Measurements from ENCODE around the gene KIAA1549.

KIAA1549 gene

DNA sequence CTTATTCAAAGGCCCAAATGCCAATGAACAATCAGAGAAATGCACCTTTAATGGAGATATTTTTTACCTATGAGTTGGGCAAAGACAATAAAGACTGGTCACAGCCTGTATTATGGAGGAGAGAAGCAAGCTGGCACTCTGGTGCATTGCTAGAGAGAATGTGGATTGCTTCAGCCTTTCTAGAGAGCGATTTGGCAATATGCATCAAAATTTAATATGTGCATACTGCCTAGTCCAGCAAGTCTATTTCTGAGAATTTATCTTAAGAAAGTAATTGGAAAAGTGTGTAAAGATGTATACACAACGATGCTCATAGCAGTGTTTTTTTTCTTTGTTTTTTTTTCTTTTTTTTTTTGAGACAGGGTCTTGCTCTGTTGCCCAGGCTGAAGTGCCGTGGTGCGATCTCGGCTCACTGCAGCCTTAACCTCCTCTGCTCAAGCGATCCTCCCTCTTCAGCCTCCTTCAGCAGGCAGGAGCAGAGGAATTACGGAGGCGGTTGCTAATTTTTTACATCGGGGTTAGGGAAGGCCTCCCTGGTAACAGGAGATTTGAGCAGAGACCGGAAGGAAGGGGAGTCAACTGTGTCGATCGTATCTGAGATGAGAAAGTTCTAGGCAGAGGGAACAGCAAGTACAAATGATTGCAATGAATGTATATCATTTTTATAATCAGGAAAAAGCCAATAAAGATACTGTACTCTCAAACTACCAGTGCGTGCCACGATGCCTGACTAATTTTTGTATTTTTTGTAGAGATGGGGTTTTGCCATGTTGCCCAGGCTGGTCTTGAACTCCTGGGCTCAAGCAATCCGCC is 16.4 kb downstream of the KIAA1549 start:
- Mint-ChIP-seq H3K36me3 (ENCODE audit: insufficient read depth) (no peaks in the 10 kb centered on the region), H3K4me1 (ENCODE audit: low read depth in 2 of 2) (peaks cover 0 to 2% of the 10 kb centered on the region in 2 donors), H3K4me3 (no peak overlapping the region), H3K27me3 (peaks cover 26 to 36% of the 10 kb centered on the region in 2 donors), H3K9me3 (no peaks in the 10 kb centered on the region), H3K27ac (no peak overlapping the region)
- no peak for ATAC-seq (replicated peaks)
- no peak for DNase-seq

DNA sequence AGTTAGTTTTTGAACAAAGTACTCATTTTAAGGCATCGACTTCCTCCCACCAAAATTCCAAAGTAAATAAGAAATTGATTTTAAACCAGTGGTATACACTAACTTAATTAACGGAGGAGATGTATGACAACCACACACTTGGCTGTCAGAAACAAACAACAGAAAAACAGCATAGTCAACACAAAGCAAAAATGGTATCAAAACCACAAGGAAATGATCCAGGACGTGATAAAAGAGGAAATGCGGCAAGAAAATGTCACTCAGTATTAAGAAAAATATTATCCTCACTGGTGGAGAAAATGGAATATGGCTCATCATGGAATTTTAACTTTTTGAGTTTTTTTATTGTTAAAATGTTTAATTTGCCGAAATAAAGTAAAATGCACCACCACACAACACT is 17.5 kb downstream of the KIAA1549 start:
- DNase-seq (no peak), ATAC-seq (replicated peaks) (no peak)
- Mint-ChIP-seq H3K27ac (no peak overlapping the region), H3K36me3 (ENCODE audit: insufficient read depth) (no peaks in the 10 kb centered on the region), H3K4me3 (no peak overlapping the region), H3K9me3 (no peaks in the 10 kb centered on the region), H3K27me3 (peaks cover 35 to 47% of the 10 kb centered on the region in 2 donors), H3K4me1 (ENCODE audit: low read depth in 2 of 2) (peaks cover 0 to 2% of the 10 kb centered on the region in 2 donors)

DNA sequence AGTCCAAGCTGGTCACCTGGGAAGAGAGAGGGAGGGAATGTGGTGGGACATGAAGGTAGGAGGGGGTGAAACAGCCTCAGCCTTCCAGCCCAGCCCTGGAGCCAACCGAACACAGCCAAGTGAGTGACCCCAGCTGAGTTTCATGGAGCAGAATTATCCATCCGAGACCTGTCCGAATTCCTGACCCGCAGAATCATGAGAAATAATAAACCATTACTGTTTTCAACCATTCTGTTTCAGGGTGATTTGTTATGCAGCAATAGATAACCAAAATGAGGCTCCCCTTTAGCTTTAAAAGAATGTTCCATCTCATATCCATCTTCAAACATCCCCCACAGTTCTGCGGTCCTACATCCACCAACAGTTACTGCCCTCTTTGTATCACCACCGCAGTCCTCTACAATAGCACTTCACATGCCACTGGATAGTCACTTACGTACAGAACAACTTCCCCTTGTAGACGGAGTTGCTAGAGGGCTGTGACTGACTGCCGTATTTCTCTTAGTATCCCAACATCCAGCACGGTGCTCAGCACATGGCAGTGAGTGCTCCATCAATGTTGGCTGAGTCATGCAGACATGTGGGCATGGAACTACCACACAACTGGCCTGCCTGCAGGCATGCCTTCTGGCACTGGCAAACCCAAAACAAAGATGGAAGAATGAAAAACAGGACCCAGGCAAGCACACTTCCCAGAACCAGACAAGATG is 18.5 kb downstream of the KIAA1549 start:
- peaks cover 44 to 54% of the 10 kb centered on the region in 2 donors for H3K27me3 Mint-ChIP-seq
- no peaks in the 10 kb centered on the region for H3K9me3 Mint-ChIP-seq
- no peak overlapping the region for H3K27ac Mint-ChIP-seq
- no peak overlapping the region for H3K4me3 Mint-ChIP-seq
- H3K4me1 Mint-ChIP-seq (ENCODE audit: low read depth in 2 of 2), result peaks cover 0 to 2% of the 10 kb centered on the region in 2 donors
- no peak for DNase-seq
- no peak for ATAC-seq (replicated peaks)
- H3K36me3 Mint-ChIP-seq (ENCODE audit: insufficient read depth), result no peaks in the 10 kb centered on the region

DNA sequence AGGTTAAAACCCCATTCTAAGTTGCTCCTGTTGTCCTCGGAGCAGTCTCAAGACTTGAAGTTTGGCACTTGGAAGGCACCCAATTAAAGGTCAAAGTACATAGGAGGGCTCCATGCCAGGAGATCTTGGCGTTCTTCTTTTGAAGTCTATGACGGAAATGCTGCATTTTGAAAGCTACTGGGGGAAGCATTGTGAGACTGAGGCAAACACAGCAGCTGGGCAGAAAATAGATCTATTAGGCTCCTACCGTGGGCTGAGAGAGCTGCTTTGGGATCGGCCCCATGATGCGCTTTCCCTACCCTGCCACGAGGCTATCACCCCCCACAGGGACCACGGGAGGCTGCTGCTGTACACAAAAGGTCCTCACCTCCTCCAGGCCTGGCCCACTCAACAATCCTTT is 20.0 kb downstream of the KIAA1549 start:
- Mint-ChIP-seq H3K36me3 (ENCODE audit: insufficient read depth) (no peaks in the 10 kb centered on the region), H3K4me3 (no peak overlapping the region), H3K27ac (no peak overlapping the region), H3K4me1 (ENCODE audit: low read depth in 2 of 2) (peaks cover 0 to 2% of the 10 kb centered on the region in 2 donors), H3K9me3 (no peaks in the 10 kb centered on the region), H3K27me3 (peaks cover 47 to 54% of the 10 kb centered on the region in 2 donors)
- ATAC-seq (replicated peaks), result no peak
- DNase-seq, result no peak

DNA sequence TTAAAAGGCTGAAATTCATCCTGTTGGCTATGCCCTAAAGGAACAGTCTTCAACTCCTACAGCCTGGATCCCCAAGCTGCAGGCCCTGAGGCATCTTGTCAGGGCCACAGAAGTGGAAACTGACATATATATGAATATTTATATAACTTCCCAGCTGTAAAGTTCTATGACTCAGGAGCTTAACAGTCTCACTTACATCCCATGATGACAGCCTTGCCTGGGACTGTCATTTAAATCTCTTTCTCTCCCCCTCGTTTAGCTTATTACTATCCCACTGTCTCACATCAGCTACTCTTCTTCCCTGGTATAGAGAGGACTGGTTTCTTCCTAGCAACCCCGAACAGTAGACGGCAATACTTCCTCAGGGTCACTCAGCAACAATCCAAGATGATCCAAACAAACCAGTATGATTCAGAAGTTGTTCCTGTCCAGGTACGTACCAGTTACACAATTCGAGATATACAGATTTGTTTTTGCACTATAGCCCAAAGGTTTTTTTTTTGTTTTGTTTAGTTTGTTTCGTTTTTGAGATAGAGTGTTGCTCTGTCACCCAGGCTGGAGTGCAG is 22.7 kb downstream of the KIAA1549 start:
- Mint-ChIP-seq H3K9me3 (no peaks in the 10 kb centered on the region), H3K4me1 (ENCODE audit: low read depth in 2 of 2) (no peaks in the 10 kb centered on the region), H3K27ac (no peak overlapping the region), H3K36me3 (ENCODE audit: insufficient read depth) (no peaks in the 10 kb centered on the region), H3K27me3 (peaks cover 49 to 54% of the 10 kb centered on the region in 2 donors), H3K4me3 (no peak overlapping the region)
- ATAC-seq (replicated peaks) (no peak), DNase-seq (no peak)

DNA sequence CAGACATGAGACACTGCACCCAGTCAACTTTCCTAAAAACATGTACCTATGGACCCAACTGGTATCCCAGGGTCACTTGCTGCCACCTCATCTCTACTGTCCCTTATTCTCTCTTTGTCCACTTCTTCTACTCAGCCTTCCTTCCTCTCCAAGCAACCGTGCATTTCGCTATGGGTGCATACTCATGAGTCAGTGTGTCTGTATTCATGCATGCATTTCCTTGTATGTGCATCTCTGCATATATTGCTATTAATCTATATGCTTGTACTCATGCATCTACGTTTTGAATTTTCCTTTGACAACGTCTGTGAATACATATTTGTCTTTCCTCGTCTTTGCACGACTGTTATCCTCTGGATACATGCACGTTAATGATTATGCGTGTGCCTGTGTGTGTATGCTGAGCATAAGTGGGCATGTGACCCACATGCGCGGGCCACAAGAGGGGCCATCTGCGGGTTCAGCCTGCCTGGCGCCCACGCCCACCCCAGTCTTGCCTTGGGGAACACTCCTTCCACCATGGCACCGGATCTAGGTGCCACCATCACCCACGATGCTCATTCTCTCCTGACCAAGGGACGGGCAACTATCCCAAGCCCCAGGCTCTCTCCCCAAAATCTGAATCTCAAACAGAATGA is 23.3 kb downstream of the KIAA1549 start:
- no peaks in the 10 kb centered on the region for H3K9me3 Mint-ChIP-seq
- H3K4me1 Mint-ChIP-seq (ENCODE audit: low read depth in 2 of 2), result no peaks in the 10 kb centered on the region
- H3K27ac Mint-ChIP-seq, result no peak overlapping the region
- DNase-seq (no peak), ATAC-seq (replicated peaks) (no peak)
- H3K27me3 Mint-ChIP-seq, result peaks cover 43 to 48% of the 10 kb centered on the region in 2 donors
- no peak overlapping the region for H3K4me3 Mint-ChIP-seq
- H3K36me3 Mint-ChIP-seq (ENCODE audit: insufficient read depth), result no peaks in the 10 kb centered on the region

DNA sequence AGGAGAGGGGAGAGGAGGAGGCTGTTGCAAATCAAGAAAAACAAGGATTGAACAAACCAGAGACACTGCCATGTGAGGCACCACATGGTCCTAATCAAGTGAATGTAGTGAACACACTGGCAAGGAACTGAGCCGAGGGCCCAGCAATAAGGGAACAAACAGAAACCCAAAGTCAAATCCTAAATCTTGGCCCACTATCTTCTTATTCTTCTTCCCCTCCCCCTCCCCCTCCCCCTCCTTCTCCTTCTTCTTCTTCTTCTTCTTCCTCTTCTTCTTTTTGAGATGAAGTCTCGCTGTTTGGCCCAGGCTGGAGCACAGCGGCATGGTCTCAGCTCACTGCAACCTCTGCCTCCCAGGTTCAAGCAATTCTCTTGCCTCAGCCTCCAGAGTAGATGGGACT is 24.0 kb downstream of the KIAA1549 start:
- no peaks in the 10 kb centered on the region for H3K4me1 Mint-ChIP-seq (ENCODE audit: low read depth in 2 of 2)
- H3K9me3 Mint-ChIP-seq, result no peaks in the 10 kb centered on the region
- H3K27me3 Mint-ChIP-seq, result peaks cover 40 to 42% of the 10 kb centered on the region in 2 donors
- H3K36me3 Mint-ChIP-seq (ENCODE audit: insufficient read depth), result no peaks in the 10 kb centered on the region
- no peak overlapping the region for H3K4me3 Mint-ChIP-seq
- no peak for DNase-seq
- H3K27ac Mint-ChIP-seq, result no peak overlapping the region
- no peak for ATAC-seq (replicated peaks)

DNA sequence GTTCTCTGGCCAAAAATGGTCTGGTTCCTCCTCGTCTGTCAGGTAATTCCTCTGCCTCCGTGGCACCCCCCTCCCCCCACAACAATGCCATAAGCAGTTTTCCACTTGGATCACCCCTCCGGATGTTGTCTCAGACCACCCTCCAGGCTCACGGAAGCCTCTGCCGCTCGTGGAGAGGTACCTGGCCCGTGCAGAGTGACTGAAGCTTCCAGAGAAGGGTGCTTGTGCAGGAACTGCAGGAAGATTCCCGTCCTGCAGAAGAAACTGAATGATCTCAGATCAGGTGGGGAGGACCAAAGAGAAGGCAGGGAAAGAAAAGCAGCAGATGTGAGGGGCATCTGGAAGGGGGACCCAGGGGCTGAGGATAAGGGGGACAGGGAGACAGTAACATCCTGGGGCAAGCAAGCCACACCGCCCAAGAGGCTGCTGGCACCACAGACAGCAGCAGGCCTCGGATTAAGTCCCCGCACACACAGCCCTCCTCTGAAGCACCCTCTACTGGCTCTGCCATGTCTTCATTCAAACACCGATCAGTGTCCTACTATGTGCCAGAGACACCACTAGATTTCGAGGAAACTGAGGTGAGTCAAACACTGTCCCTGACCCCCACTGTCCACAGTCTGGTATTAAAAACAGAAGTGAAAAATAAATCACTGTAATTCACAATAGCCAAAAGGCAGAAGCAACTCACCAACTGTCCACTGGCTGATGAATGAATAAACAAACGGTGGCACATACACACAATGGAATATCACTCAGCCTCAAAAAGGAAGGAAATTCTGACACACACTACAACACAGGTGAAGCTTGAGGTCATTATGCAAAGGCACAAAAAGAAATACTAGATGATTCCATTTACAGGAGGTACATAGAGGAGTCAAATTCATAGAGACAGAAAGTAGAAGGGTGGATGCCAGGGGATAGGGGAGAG is 26.4 kb downstream of the KIAA1549 start:
- H3K9me3 Mint-ChIP-seq, result no peaks in the 10 kb centered on the region
- DNase-seq (no peak), ATAC-seq (replicated peaks) (no peak)
- peaks cover 40 to 52% of the 10 kb centered on the region in 2 donors for H3K27me3 Mint-ChIP-seq
- no peak overlapping the region for H3K27ac Mint-ChIP-seq
- no peaks in the 10 kb centered on the region for H3K4me1 Mint-ChIP-seq (ENCODE audit: low read depth in 2 of 2)
- no peak overlapping the region for H3K4me3 Mint-ChIP-seq
- no peaks in the 10 kb centered on the region for H3K36me3 Mint-ChIP-seq (ENCODE audit: insufficient read depth)

DNA sequence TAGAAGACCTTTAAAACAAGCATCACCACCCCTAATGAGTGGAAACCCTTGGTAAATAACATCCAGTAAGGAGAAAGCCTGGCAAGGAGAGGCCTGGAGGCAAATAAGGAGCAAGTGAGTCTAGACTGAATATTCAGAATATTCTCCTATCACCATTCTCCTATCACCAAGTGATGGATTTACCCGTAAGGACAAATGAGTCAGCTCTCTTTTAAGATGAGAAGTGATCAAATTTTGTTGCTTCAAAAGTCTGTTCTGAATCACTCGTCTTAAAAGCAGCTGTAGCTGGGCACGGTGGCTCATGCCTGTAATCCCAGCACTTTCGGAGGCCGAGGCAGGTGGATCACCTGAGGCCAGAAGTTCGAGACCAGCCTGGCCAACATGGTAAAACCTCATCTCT is 28.4 kb downstream of the KIAA1549 start:
- H3K4me1 Mint-ChIP-seq (ENCODE audit: low read depth in 2 of 2), result no peaks in the 10 kb centered on the region
- H3K27me3 Mint-ChIP-seq, result peaks cover 25 to 47% of the 10 kb centered on the region in 2 donors
- no peak for DNase-seq
- ATAC-seq (replicated peaks), result no peak
- no peak overlapping the region for H3K27ac Mint-ChIP-seq
- no peaks in the 10 kb centered on the region for H3K36me3 Mint-ChIP-seq (ENCODE audit: insufficient read depth)
- no peak overlapping the region for H3K4me3 Mint-ChIP-seq
- no peaks in the 10 kb centered on the region for H3K9me3 Mint-ChIP-seq

DNA sequence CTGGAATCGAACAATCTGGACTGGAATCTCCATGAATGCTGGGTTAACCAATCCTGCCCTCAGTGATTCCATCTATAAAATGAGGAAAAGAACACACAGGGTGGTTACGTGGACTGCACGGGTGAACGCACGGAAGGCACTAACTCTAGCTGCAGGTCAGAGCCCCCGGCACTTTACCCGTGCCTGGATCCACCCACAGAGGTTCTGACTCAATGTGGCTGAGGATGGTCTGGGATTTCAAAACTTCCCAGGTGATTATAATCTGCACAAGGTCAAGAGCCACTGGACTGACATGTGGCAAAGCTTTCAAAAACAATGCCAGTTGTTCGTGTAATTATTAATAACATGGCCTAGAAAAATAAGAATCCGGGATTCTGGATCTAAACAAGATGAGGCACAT is 29.2 kb downstream of the KIAA1549 start:
- no peak overlapping the region for H3K4me3 Mint-ChIP-seq
- DNase-seq (no peak), ATAC-seq (replicated peaks) (no peak)
- no peaks in the 10 kb centered on the region for H3K9me3 Mint-ChIP-seq
- H3K4me1 Mint-ChIP-seq (ENCODE audit: low read depth in 2 of 2), result no peaks in the 10 kb centered on the region
- H3K27me3 Mint-ChIP-seq, result peaks cover 22 to 55% of the 10 kb centered on the region in 2 donors
- no peaks in the 10 kb centered on the region for H3K36me3 Mint-ChIP-seq (ENCODE audit: insufficient read depth)
- H3K27ac Mint-ChIP-seq, result no peak overlapping the region

DNA sequence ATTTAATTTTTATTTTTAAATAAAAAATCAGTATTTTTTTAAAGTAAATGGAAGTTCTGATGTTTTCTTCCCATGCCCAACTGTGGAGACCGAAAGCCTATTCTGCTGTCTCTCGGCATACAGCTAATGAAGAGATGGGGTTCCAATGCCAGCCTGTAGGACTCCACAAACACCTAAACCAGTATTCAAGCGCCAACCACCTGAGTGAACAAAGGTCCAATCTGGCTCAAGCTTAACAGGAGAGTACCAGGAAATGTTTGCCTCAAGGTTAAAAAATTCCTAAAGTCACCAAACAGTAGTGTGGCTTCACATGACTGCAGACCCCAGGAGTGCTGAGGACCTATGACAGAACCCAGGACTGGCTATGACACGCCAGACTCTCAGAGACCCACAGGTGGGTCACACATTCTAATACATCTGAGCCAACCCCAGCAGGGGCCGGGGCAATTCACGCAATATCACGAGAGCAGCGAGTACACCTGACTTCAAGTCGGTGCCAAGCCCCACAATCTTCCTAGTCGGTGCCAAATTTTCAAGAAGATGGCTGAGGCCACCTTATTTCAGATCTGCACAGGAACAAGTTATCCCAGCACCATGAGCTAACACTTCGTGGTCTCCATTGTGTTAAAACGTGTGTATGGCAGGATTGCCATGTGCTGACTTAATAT is 31.6 kb downstream of the KIAA1549 start:
- no peak overlapping the region for H3K4me3 Mint-ChIP-seq
- no peaks in the 10 kb centered on the region for H3K9me3 Mint-ChIP-seq
- H3K36me3 Mint-ChIP-seq (ENCODE audit: insufficient read depth), result no peaks in the 10 kb centered on the region
- ATAC-seq (replicated peaks) (no peak), DNase-seq (no peak)
- H3K4me1 Mint-ChIP-seq (ENCODE audit: low read depth in 2 of 2), result no peaks in the 10 kb centered on the region
- no peak overlapping the region for H3K27ac Mint-ChIP-seq
- H3K27me3 Mint-ChIP-seq, result peaks cover 22 to 64% of the 10 kb centered on the region in 2 donors

DNA sequence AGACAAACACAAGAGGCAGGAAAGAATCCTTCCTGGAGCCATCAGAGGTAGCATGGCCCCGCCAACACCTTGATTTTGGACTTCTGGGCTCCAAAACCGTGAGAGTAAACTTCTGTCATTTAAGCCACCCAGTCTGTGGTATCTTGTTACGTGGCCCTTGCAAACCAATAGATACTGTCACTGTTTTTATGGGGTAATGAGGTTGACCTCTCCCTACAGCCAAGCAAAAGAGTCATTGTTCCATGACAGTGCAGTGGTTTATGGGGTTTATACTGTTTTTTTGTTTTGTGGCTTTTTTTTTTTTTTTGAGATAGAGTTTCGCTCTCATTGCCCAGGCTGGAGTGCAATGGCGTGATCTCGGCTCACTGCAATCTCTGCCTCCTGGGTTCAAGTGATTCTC is 32.8 kb downstream of the KIAA1549 start:
- Mint-ChIP-seq H3K4me3 (no peak overlapping the region), H3K4me1 (ENCODE audit: low read depth in 2 of 2) (no peaks in the 10 kb centered on the region), H3K27ac (no peak overlapping the region), H3K27me3 (peaks cover 18 to 63% of the 10 kb centered on the region in 2 donors), H3K9me3 (no peaks in the 10 kb centered on the region), H3K36me3 (ENCODE audit: insufficient read depth) (no peaks in the 10 kb centered on the region)
- ATAC-seq (replicated peaks), result no peak
- no peak for DNase-seq
